Choroid plexus epithelial cell (primary cell): ENCODE data around the gene FCER1G.
"Not testable (repeated sequence)": the region's sequence is repeated elsewhere in the genome, so short reads cannot be mapped to it uniquely, and the experiment has no call there.

Experiments used
- DNase-seq: peaks from one replicate; pipeline ENCODE4 v3.0.0-alpha.2; 2010; ENCODE audit warnings: low read depth
- H3K4me3 ChIP-seq: 2 replicates; pipeline ENCODE4 v1.5.1; 2011; ENCODE audit warnings: low read depth, mild to moderate bottlenecking, control low read depth, low read length, moderate library complexity
- TF ChIP-seq, protein P1 (sequence below): conservative IDR thresholded peaks from 2 replicates; pipeline ENCODE4 v1.5.1; 2011; ENCODE audit warnings: low read depth, mild to moderate bottlenecking, control low read depth, inconsistent platforms, low read length, moderate library complexity

FCER1G gene

DNA sequence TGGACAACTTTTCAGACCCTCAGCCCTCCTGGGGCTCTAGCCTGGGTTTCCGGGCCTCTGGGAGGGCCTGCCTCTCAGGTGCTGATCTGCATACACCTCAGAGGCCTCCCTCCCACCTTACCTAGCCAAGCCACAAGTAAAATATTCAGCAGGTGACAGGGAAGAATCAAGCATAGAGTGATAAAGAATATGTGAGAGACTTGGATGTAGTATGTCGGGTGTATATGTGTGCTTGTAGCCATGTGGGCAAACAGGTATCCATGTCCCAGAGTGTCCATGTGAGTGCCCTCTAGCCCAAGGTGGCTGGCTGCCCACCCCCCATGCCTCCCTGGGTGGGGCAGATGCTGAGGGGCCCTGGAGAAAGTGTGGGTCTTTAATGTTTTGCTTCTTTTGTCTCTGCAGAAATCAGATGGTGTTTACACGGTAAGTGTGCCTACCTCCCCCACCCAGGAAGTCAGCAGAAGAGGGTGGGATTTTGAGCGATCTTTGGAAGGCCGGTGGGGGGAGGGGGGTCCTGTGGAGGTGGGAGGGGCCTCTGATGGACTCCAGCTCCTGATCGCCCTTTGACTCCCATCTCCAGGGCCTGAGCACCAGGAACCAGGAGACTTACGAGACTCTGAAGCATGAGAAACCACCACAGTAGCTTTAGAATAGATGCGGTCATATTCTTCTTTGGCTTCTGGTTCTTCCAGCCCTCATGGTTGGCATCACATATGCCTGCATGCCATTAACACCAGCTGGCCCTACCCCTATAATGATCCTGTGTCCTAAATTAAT lies 3.4 kb downstream of the FCER1G start:
- TF ChIP-seq, protein P1, sequence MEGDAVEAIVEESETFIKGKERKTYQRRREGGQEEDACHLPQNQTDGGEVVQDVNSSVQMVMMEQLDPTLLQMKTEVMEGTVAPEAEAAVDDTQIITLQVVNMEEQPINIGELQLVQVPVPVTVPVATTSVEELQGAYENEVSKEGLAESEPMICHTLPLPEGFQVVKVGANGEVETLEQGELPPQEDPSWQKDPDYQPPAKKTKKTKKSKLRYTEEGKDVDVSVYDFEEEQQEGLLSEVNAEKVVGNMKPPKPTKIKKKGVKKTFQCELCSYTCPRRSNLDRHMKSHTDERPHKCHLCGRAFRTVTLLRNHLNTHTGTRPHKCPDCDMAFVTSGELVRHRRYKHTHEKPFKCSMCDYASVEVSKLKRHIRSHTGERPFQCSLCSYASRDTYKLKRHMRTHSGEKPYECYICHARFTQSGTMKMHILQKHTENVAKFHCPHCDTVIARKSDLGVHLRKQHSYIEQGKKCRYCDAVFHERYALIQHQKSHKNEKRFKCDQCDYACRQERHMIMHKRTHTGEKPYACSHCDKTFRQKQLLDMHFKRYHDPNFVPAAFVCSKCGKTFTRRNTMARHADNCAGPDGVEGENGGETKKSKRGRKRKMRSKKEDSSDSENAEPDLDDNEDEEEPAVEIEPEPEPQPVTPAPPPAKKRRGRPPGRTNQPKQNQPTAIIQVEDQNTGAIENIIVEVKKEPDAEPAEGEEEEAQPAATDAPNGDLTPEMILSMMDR, result no peak
- no peak for DNase-seq
- H3K4me3 ChIP-seq, result no peak overlapping the region

DNA sequence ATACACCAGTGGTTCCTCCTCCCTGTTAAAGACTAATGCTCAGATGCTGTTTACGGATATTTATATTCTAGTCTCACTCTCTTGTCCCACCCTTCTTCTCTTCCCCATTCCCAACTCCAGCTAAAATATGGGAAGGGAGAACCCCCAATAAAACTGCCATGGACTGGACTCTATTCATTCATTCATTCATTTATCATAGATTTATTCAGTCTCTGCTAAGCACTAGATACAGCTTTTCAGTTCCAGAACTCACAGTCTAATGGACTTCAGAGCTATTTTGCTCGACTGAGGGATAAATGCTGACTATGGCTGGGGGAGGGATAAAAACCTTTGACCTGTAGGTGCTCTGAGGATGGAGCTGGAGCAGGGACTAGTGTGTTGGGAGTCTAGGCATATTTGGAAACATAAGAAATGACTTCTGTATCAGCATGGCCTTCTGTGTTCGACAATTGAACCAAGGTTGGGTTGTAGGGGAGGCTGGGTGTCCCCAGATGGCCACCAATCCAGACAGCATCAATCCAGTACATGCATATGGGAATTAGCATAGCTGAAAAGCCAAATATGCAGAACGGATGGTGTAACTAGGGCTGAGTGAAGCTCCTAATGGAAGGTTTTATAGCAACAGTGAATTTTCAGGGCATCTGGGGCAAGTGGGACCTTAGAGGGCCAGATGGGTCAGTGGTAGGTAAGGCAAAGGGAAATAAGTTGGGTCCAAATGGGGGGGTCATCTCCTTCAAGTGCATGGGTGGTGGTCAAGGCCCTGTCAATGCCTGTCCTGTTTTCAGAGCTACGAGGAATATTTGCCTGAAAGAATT lies 4.2 kb downstream of the FCER1G start:
- H3K4me3 ChIP-seq, result no peak overlapping the region
- TF ChIP-seq, protein P1, result no peak
- DNase-seq, result no peak

DNA sequence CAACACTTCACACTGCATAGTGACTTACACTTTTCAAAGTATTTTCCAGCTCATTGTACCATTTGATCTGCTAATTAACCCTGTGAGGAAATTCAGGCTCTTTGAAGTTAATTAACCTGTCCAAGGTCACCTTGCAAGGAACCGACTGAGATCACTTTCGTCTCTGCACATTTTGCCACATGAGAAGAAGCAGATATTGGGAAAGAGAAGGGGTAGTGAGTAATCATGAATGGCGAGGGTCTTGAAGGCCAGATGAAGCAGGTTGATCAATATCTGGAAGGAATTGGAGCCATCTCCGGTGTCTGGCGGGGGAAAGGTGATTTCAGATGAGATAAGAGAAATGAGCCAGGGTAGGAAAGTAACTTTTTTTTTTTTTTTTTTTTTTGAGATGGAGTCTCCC lies 4.9 kb downstream of the FCER1G start:
- no peak for DNase-seq
- TF ChIP-seq, protein P1, result no peak

DNA sequence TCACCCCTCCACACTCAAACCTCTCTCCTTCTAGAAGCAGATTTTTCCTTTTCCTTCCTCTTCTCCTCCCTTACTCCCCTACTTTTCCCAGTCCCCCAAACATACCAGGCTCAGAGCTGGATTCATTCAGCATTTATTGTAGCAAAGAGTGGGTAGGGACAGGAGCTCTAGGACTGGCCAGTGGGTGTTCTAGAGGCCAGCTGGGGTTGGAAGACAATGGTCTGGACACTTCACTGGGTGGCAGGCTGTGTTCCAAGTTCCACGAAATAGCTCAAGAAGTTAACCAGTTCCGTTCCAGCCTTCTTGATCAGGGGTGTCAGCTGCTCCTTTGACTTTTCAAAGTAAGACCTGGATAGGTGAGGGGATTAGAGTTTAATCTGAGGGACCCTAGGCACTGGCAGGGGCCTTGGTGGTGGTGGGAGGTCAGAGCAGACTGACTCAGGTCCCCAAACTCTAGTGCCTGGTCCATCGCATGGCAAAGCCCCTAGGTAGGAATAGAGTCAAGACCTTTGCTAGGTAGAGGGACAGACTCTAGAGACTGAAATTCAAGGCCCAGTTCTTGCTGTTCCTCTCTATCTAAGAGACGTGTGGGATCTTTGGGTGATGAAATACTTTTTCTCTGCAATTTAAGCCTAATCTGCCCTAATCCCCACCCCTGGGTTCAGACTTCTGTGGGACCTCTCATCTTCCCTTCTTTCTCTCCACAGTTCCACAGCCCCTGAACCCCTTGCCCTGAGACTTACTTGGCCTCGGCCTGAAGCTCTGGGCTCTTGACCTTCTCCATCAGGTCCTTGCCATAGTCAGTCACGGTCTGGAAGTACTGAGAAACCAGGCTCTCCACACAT lies 7.3 kb downstream of the FCER1G start:
- no peak for DNase-seq
- no peak overlapping the region for H3K4me3 ChIP-seq
- TF ChIP-seq, protein P1, result no peak

More for the DNA sequence above, 4.9 kb downstream of the FCER1G start:
- H3K4me3 ChIP-seq, result no peak overlapping the region

DNA sequence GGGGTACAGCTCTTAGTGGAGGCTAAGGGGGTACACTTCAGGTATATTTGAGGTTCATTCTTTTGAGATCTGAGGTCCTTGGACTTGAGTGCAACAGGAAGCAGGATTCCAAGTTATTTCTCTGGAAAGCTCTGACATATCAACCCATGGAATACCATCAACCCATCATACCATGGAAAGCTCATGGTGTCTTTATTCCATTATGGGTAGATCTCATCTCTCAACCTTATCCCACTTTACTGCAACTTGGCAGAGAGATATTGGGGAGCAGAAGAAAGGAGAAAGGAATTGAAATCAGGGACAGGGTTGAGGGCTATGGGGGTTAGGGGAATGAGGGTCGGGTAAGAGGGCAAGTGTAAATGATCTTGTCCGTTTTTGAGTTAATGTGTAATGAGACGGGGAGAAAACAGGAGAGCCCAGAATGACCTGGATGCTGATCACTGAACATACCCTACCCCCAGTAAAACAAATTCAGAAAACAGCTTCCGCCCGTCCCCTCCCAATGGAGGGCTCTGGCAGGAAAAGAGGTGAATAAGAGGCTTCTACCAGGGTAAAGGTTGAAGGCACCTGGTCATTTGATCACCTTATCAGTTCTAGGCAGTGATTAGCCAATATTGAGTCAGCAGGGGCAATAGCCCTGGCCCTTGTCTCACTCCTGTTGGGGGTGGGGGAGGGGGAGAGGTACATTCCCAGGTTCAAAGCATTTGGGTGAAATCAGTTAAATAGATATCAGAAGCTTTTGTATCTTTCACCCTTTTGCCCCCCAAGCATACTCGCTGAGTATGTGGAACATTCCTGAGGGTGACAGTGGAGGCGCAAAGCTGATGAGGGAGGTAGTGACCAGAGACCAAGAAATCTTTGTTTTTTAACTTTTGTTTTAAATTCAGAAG lies 9.0 kb downstream of the FCER1G start:
- no peak for DNase-seq
- no peak overlapping the region for H3K4me3 ChIP-seq
- TF ChIP-seq, protein P1, result no peak

DNA sequence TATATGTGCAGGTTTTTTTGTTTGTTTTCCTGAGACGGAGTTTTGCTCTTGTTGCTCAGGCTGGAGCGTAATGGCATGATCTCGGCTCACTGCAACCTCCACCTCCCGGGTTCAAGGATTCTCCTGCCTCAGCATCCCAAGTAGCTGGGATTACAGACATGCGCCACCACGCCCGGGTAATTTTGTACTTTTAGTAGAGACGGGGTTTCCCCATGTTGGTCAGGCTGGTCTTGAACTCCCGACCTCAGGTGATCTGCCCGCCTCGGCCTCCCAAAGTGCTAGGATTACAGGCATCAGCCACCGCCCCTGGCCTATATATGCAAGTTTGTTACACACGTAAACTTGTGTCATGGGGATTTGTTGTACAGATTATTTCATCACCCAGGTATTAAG lies 9.6 kb downstream of the FCER1G start:
- not testable (repeated sequence) for DNase-seq, H3K4me3 ChIP-seq
